ENCODE measurements around the gene STBD1.

GRCh38 chr4:76341063-76341462, 34.5 kb downstream of the STBD1 start:
- TF ChIP-seq CTCF (conservative IDR thresholded peaks at IDR 0.05; ENCODE audit: low read depth, low read length) (no peak), EZH2 (IDR thresholded peaks at IDR 0.05; ENCODE audit: borderline replicate concordance, low read depth, low read length, poor library complexity, severe bottlenecking) (no peak)

Data from A673 (cell line).